ENCODE results near the gene EEF1A1. TPM values are rescaled to one million over a fixed set of nuclear protein-coding genes. Genes with fewer than 3 reads are reported as not detected.

The EEF1A1 gene
- total RNA-seq, 1 donor from 2014 or later = 25,587 TPM

- H3K27me3 ChIP-seq (ENCODE audit: control insufficient read depth in 3 of 3, insufficient read depth in 3 of 3, low read length in 3 of 3) = no peaks in the 10 kb centered on the region
- H3K27ac ChIP-seq (ENCODE audit: low read depth, low read length) = no peak overlapping the region
- no peak overlapping the region for H3K9ac ChIP-seq (ENCODE audit: low read depth in 1 of 3, low read length in 3 of 3)
- H3K4me1 ChIP-seq (ENCODE audit: control insufficient read depth in 3 of 3, insufficient read depth in 3 of 3, low read length in 3 of 3) = no peaks in the 10 kb centered on the region
- H3K9me3 ChIP-seq (ENCODE audit: control insufficient read depth in 3 of 3, low read length in 3 of 3) = no peaks in the 10 kb centered on the region
- no peak overlapping the region for H3K4me3 ChIP-seq (ENCODE audit: low read length in 3 of 3)
- no peaks in the 10 kb centered on the region for H3K36me3 ChIP-seq (ENCODE audit: control insufficient read depth in 3 of 3, insufficient read depth in 3 of 3, low read length in 3 of 3)
Measured at GRCh38 chr6:73538116-73538779, 17.4 kb upstream of the EEF1A1 start.

GRCh38 chr6:73537677-73538076 lies 16.8 kb upstream of the EEF1A1 start:
- Histone ChIP-seq H3K27me3 (ENCODE audit: control insufficient read depth in 3 of 3, insufficient read depth in 3 of 3, low read length in 3 of 3) (no peaks in the 10 kb centered on the region), H3K4me3 (ENCODE audit: low read length in 3 of 3) (no peak overlapping the region), H3K9ac (ENCODE audit: low read depth in 1 of 3, low read length in 3 of 3) (no peak overlapping the region), H3K36me3 (ENCODE audit: control insufficient read depth in 3 of 3, insufficient read depth in 3 of 3, low read length in 3 of 3) (no peaks in the 10 kb centered on the region), H3K4me1 (ENCODE audit: control insufficient read depth in 3 of 3, insufficient read depth in 3 of 3, low read length in 3 of 3) (no peaks in the 10 kb centered on the region), H3K9me3 (ENCODE audit: control insufficient read depth in 3 of 3, low read length in 3 of 3) (no peaks in the 10 kb centered on the region), H3K27ac (ENCODE audit: low read depth, low read length) (no peak overlapping the region)

DNA sequence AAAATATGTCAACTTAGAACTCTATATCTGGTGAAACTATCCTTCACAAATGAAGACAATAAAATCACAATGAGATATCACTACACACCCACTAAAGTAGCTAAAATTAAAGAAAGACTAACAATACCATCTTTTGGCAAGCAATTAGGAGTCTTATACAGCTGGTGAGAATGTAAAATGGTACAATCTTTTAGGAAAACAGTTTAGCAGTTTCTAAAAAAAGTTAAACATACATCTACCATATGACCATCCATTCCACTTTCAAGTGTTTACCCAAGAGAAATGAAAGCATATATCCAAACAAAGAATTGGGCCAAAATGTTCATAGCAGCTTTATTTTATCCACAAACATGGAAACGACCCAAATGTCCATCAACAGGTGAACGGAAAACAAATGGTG lies 13.8 kb upstream of the EEF1A1 start:
- Histone ChIP-seq H3K36me3 (ENCODE audit: control insufficient read depth in 3 of 3, insufficient read depth in 3 of 3, low read length in 3 of 3) (no peaks in the 10 kb centered on the region), H3K9me3 (ENCODE audit: control insufficient read depth in 3 of 3, low read length in 3 of 3) (no peaks in the 10 kb centered on the region), H3K27ac (ENCODE audit: low read depth, low read length) (no peak overlapping the region), H3K4me1 (ENCODE audit: control insufficient read depth in 3 of 3, insufficient read depth in 3 of 3, low read length in 3 of 3) (no peaks in the 10 kb centered on the region), H3K4me3 (ENCODE audit: low read length in 3 of 3) (no peak overlapping the region), H3K27me3 (ENCODE audit: control insufficient read depth in 3 of 3, insufficient read depth in 3 of 3, low read length in 3 of 3) (no peaks in the 10 kb centered on the region), H3K9ac (ENCODE audit: low read depth in 1 of 3, low read length in 3 of 3) (no peak overlapping the region)

- no peak overlapping the region for H3K9ac ChIP-seq (ENCODE audit: low read depth in 1 of 3, low read length in 3 of 3)
- no peaks in the 10 kb centered on the region for H3K9me3 ChIP-seq (ENCODE audit: control insufficient read depth in 3 of 3, low read length in 3 of 3)
- no peak overlapping the region for H3K27ac ChIP-seq (ENCODE audit: low read depth, low read length)
- no peak overlapping the region for H3K4me3 ChIP-seq (ENCODE audit: low read length in 3 of 3)
- H3K27me3 ChIP-seq (ENCODE audit: control insufficient read depth in 3 of 3, insufficient read depth in 3 of 3, low read length in 3 of 3) = peaks cover 0 to 5% (median 0%) of the 10 kb centered on the region in 3 donors
- no peaks in the 10 kb centered on the region for H3K36me3 ChIP-seq (ENCODE audit: control insufficient read depth in 3 of 3, insufficient read depth in 3 of 3, low read length in 3 of 3)
- H3K4me1 ChIP-seq (ENCODE audit: control insufficient read depth in 3 of 3, insufficient read depth in 3 of 3, low read length in 3 of 3) = no peaks in the 10 kb centered on the region
Measured at GRCh38 chr6:73532293-73532692, 11.5 kb upstream of the EEF1A1 start.

DNA sequence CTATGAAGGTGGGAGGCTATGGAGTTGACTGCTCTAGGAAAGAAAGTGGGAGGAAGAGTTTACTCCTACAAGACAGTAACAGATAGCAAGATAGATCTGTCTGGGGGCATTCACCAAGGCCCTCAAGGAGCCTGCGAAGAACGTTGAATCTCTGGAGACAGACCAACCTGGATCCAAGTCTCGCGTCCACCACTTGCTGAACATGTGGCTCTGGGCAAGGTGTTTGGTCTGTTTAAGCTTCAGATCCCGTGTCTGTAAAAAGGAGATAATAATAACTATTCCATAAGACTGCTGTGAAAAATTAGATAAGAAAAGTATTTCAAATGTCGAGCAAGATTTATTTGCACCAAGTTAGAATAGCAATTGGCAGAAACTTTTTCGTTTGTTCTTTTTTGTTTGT lies 8.1 kb upstream of the EEF1A1 start:
- no peaks in the 10 kb centered on the region for H3K4me1 ChIP-seq (ENCODE audit: control insufficient read depth in 3 of 3, insufficient read depth in 3 of 3, low read length in 3 of 3)
- no peaks in the 10 kb centered on the region for H3K9me3 ChIP-seq (ENCODE audit: control insufficient read depth in 3 of 3, low read length in 3 of 3)
- peaks cover 0 to 17% (median 0%) of the 10 kb centered on the region in 3 donors for H3K27me3 ChIP-seq (ENCODE audit: control insufficient read depth in 3 of 3, insufficient read depth in 3 of 3, low read length in 3 of 3)
- no peak overlapping the region for H3K9ac ChIP-seq (ENCODE audit: low read depth in 1 of 3, low read length in 3 of 3)
- no peak overlapping the region for H3K27ac ChIP-seq (ENCODE audit: low read depth, low read length)
- H3K4me3 ChIP-seq (ENCODE audit: low read length in 3 of 3) = no peak overlapping the region
- no peaks in the 10 kb centered on the region for H3K36me3 ChIP-seq (ENCODE audit: control insufficient read depth in 3 of 3, insufficient read depth in 3 of 3, low read length in 3 of 3)

DNA sequence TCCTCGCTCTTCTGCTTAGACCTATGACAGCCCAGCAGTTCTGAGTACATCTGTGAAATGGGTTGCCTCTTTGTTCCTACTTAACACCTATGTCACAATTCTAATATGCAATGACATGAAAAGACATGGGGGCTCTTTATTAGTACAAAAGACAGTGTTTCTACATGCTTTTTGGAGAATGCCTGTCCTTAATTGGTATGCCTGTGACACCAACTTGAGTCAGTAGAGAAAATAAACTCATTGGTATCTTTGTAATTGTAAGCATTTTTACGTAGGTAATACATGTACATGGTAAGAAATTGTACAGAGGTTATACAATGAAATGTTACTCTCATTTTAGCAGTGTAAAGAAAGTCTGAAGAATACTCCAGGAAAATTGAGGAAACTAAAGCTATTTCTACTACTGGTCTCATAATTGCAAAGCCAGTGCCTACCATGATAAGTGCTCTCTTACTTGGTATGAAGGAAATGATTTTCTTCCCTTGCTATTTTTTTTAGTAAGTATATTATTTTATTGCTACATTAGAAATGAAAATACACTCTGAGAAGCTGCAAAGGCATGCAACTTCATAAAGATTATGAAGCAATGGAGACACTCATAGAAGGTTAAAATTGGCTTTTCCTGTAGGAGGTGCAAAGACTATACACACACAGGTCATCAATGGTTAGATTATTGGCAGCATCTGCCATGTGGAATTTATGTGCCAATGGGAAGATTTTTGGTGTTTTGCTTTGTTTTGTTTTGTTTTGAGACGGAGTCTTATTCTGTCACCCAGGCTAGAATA lies 4.9 kb upstream of the EEF1A1 start:
- H3K27ac ChIP-seq (ENCODE audit: low read depth, low read length) = no peak overlapping the region
- H3K9ac ChIP-seq (ENCODE audit: low read depth in 1 of 3, low read length in 3 of 3) = no peak overlapping the region
- H3K4me1 ChIP-seq (ENCODE audit: control insufficient read depth in 3 of 3, insufficient read depth in 3 of 3, low read length in 3 of 3) = peaks cover 0 to 5% (median 3%) of the 10 kb centered on the region in 3 donors
- no peaks in the 10 kb centered on the region for H3K9me3 ChIP-seq (ENCODE audit: control insufficient read depth in 3 of 3, low read length in 3 of 3)
- no peak overlapping the region for H3K4me3 ChIP-seq (ENCODE audit: low read length in 3 of 3)
- peaks cover 0 to 27% (median 13%) of the 10 kb centered on the region in 3 donors for H3K27me3 ChIP-seq (ENCODE audit: control insufficient read depth in 3 of 3, insufficient read depth in 3 of 3, low read length in 3 of 3)
- H3K36me3 ChIP-seq (ENCODE audit: control insufficient read depth in 3 of 3, insufficient read depth in 3 of 3, low read length in 3 of 3) = no peaks in the 10 kb centered on the region

DNA sequence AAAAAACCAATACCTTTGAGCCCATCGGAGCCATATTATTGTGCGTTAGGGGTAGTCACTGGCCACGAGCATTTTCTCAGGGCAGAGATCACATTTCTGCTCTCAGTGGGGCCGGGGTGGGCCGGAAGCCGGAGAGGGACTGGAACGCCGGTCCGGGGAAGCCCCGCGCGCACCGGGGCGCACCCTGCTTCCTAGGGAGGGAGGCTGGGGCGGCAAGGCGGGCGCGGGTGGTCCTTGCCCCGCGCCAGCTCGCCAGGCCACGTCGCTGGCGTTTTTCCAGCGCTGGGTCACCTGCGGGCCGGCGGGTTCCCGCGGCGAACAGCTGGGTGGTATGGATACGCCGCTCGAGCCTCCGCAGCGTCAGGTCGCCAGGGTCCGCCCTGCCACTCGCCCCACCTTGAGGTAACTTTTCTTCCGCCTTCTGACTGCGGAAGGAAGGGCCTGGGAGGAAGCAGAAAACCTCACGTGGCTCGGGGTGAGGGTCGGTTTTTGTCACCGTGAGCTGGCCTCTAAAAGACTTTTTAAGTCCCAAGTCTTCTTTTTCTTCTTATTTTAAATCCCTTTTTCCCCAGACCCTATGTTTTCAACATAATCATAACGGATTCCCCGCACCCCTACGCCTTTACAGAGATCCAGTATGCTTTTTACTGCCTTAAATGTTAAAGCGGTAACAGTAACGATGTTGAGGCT lies 2.7 kb upstream of the EEF1A1 start:
- Histone ChIP-seq H3K9ac (ENCODE audit: low read depth in 1 of 3, low read length in 3 of 3) (peak overlapping the region; percentile 65 to 78 (median 65)), H3K9me3 (ENCODE audit: control insufficient read depth in 3 of 3, low read length in 3 of 3) (no peaks in the 10 kb centered on the region), H3K27me3 (ENCODE audit: control insufficient read depth in 3 of 3, insufficient read depth in 3 of 3, low read length in 3 of 3) (peaks cover 0 to 33% (median 21%) of the 10 kb centered on the region in 3 donors), H3K27ac (ENCODE audit: low read depth, low read length) (peak overlapping the region; percentile 97), H3K36me3 (ENCODE audit: control insufficient read depth in 3 of 3, insufficient read depth in 3 of 3, low read length in 3 of 3) (peaks cover 5 to 9% (median 7%) of the 10 kb centered on the region in 3 donors), H3K4me1 (ENCODE audit: control insufficient read depth in 3 of 3, insufficient read depth in 3 of 3, low read length in 3 of 3) (peaks cover 10 to 16% (median 11%) of the 10 kb centered on the region in 3 donors), H3K4me3 (ENCODE audit: low read length in 3 of 3) (peak overlapping the region; percentile 69 to 76 (median 74))

GRCh38 chr6:73521351-73521985 lies 636 bp upstream of the EEF1A1 start:
- peak overlapping the region; percentile 78 to 88 (median 87) for H3K4me3 ChIP-seq (ENCODE audit: low read length in 3 of 3)
- H3K27ac ChIP-seq (ENCODE audit: low read depth, low read length) = peak overlapping the region; percentile 97
- H3K4me1 ChIP-seq (ENCODE audit: control insufficient read depth in 3 of 3, insufficient read depth in 3 of 3, low read length in 3 of 3) = peaks cover 15 to 20% (median 18%) of the 10 kb centered on the region in 3 donors
- H3K36me3 ChIP-seq (ENCODE audit: control insufficient read depth in 3 of 3, insufficient read depth in 3 of 3, low read length in 3 of 3) = peaks cover 11 to 15% (median 14%) of the 10 kb centered on the region in 3 donors
- no peaks in the 10 kb centered on the region for H3K9me3 ChIP-seq (ENCODE audit: control insufficient read depth in 3 of 3, low read length in 3 of 3)
- H3K27me3 ChIP-seq (ENCODE audit: control insufficient read depth in 3 of 3, insufficient read depth in 3 of 3, low read length in 3 of 3) = peaks cover 0 to 27% (median 21%) of the 10 kb centered on the region in 3 donors
- peak overlapping the region; percentile 87 to 96 (median 90) for H3K9ac ChIP-seq (ENCODE audit: low read depth in 1 of 3, low read length in 3 of 3)

- Histone ChIP-seq H3K9ac (ENCODE audit: low read depth in 1 of 3, low read length in 3 of 3) (peak overlapping the region; percentile 90 to 96 (median 95)), H3K4me3 (ENCODE audit: low read length in 3 of 3) (peak overlapping the region; percentile 81 to 88 (median 87)), H3K27me3 (ENCODE audit: control insufficient read depth in 3 of 3, insufficient read depth in 3 of 3, low read length in 3 of 3) (peaks cover 0 to 24% (median 21%) of the 10 kb centered on the region in 3 donors), H3K27ac (ENCODE audit: low read depth, low read length) (peak overlapping the region; percentile 97), H3K4me1 (ENCODE audit: control insufficient read depth in 3 of 3, insufficient read depth in 3 of 3, low read length in 3 of 3) (peaks cover 15 to 20% (median 18%) of the 10 kb centered on the region in 3 donors), H3K9me3 (ENCODE audit: control insufficient read depth in 3 of 3, low read length in 3 of 3) (no peaks in the 10 kb centered on the region), H3K36me3 (ENCODE audit: control insufficient read depth in 3 of 3, insufficient read depth in 3 of 3, low read length in 3 of 3) (peaks cover 14 to 21% (median 18%) of the 10 kb centered on the region in 3 donors)
Measured at GRCh38 chr6:73519926-73520687, 725 bp downstream of the EEF1A1 start.
